Astrocyte of the spinal cord (primary cell): ENCODE results near the gene FNBP1.

Experiments used
- DNase-seq: peaks from one replicate; pipeline ENCODE4 v3.0.0; 2011; ENCODE audit warnings: low read depth, low spot score
- H3K4me3 ChIP-seq: 2 replicates; pipeline ENCODE4 v1.5.1; 2011; ENCODE audit warnings: low read depth, mild to moderate bottlenecking, low read length, moderate library complexity
- in situ Hi-C: cut with HindIII; loops from 2 replicates; pipeline ENCODE4 v1.10.0; 2017; ENCODE audit warnings: low sequenced_read_pairs
- TF ChIP-seq, protein P1 (sequence below): IDR thresholded peaks from 2 replicates; pipeline ENCODE4 v1.5.1; 2012; ENCODE audit warnings: low read depth, mild to moderate bottlenecking, low read length, inconsistent platforms

Gene FNBP1

DNA sequence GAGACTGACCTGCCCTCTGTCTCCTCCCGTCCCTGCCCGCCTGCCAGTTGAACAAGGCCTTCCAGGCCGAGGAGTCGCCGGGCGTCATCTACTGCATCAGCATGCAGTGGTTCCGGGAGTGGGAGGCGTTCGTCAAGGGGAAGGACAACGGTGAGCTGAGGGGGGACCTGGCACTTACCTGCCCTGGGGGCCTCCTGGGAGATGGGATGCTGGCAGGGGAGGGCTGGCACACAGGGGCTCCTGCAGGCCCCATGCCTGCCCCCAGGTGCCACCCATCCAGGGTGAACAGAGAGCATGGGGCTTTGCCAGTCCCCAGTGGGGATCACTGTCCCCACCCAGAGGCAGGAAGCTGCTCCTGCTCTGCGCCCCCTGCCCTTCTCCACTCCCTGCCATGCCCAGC, 164.7 kb downstream of the FNBP1 start:
- TF ChIP-seq, protein P1, sequence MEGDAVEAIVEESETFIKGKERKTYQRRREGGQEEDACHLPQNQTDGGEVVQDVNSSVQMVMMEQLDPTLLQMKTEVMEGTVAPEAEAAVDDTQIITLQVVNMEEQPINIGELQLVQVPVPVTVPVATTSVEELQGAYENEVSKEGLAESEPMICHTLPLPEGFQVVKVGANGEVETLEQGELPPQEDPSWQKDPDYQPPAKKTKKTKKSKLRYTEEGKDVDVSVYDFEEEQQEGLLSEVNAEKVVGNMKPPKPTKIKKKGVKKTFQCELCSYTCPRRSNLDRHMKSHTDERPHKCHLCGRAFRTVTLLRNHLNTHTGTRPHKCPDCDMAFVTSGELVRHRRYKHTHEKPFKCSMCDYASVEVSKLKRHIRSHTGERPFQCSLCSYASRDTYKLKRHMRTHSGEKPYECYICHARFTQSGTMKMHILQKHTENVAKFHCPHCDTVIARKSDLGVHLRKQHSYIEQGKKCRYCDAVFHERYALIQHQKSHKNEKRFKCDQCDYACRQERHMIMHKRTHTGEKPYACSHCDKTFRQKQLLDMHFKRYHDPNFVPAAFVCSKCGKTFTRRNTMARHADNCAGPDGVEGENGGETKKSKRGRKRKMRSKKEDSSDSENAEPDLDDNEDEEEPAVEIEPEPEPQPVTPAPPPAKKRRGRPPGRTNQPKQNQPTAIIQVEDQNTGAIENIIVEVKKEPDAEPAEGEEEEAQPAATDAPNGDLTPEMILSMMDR = no peak
- H3K4me3 ChIP-seq = no peak overlapping the region
- in situ Hi-C loops = no loop called here
- DNase-seq = no peak

GRCh38 chr9:129876815-129877214, 166.2 kb downstream of the FNBP1 start:
- in situ Hi-C loops = no loop called here

GRCh38 chr9:129875687-129876395, 167.1 kb downstream of the FNBP1 start:
- TF ChIP-seq, protein P1 = no peak
- in situ Hi-C loops = no loop called here
- H3K4me3 ChIP-seq = no peak overlapping the region
- no peak for DNase-seq

More at GRCh38 chr9:129876815-129877214, 166.2 kb downstream of the FNBP1 start:
- H3K4me3 ChIP-seq = no peak overlapping the region
- DNase-seq = no peak
- TF ChIP-seq, protein P1 = no peak

DNA sequence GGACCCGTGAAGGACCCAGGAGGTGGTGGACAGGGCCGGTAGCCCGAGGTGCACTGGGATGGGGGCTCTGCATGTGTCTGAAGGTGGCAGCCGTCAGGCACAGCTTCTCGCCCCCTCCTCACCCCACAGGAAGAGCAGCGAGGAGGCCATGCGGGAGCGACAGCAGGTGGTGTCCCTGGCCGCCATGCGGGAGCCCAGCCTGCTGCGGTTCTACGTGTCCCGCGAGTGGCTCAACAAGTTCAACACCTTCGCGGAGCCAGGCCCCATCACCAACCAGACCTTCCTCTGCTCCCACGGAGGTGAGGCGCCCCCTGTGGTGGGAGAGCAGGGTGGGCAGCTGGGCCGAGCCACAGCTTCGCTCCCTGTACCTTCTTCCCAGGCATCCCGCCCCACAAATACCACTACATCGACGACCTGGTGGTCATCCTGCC, 167.8 kb downstream of the FNBP1 start:
- no peak for DNase-seq
- TF ChIP-seq, protein P1 = peak; percentile 15
- in situ Hi-C loops = no loop called here
- H3K4me3 ChIP-seq = no peak overlapping the region

GRCh38 chr9:129874261-129875101, 168.5 kb downstream of the FNBP1 start:
- in situ Hi-C loops = no loop called here
- TF ChIP-seq, protein P1 = no peak
- no peak overlapping the region for H3K4me3 ChIP-seq
- DNase-seq = no peak

DNA sequence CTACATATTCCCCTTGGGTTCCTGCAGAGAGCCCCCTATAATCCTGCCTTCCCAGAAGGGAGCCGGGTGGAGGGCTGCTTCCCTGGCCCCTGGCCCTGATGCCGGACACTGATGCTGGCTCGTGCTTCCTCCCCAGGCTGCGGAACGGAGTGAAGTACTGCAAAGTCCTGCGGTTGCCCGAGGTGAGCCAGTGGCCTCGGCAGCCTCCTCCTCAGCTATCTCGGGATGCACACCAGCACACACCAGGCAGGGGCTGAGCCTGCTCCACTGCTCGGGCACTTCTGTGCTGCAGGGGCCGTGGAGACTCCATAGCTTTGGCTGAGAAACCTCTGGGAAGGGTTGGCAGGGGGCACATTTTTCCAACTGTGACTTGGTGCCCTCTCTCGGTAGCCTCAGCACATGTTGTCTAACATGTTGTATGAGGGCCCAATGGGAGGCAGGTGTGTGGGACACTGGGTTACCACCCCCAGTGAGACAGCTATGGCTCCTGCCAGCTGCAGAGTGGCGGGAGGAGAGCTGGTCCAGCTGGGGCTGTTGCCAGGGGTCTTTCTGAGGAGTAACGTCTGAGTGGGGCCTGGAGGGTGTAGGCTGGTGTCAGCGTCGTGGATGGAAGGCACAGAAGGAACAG, 169.3 kb downstream of the FNBP1 start:
- no peak overlapping the region for H3K4me3 ChIP-seq
- in situ Hi-C loops = no loop called here
- TF ChIP-seq, protein P1 = no peak
- no peak for DNase-seq
